ENCODE results near the gene CLSTN2.

CLSTN2 gene

GRCh38 chr3:140508550-140508949 is 573.6 kb downstream of the CLSTN2 start:
- DNase-seq (ENCODE audit: low read depth): no peak

DNA sequence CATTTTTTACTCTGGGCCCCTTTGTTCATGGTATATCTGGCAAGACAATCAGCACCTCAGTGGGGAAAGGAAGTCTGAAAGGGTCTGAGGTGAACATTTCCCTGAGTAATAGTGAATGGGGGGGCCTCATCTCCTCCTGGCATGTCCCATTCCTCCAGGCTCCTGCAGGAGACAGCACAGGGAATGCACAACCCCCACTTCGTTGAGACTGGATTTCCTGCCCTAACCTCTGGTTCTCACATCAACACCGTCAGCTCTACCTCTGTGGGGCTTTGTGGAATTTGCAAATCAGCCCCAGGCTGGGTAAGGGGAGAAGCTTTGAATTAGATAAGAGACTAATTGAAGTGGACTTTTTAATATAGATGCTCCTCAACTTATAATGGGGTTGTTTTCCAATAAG is 574.5 kb downstream of the CLSTN2 start:
- DNase-seq (ENCODE audit: low read depth): no peak

DNA sequence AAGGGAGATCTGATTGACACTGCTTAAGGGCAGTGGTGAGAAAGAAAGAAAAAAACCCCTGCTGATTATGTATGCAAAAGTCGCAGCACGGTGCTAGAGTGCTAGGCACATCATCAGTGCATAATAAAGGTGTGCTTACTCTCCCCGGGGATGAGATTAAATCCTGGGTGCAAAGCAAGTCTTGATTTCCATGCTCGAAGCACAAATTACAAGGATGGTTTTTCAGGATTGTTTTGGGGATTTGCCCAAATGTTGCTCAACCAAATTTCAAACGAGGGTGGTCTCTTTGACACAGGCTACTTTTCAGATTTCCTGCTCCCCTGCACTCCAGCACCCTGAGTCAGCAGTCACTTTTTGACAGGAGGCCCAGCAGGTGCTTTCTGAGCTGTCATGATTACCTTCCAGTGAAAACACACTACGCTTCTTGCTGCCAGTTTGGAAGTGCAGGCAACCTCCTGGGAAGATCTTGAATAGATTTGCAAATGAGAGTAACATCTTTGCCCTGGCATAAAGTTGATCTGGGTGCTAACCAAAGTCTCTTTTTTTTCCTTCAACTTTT is 575.4 kb downstream of the CLSTN2 start:
- no peak for DNase-seq (ENCODE audit: low read depth)

DNA sequence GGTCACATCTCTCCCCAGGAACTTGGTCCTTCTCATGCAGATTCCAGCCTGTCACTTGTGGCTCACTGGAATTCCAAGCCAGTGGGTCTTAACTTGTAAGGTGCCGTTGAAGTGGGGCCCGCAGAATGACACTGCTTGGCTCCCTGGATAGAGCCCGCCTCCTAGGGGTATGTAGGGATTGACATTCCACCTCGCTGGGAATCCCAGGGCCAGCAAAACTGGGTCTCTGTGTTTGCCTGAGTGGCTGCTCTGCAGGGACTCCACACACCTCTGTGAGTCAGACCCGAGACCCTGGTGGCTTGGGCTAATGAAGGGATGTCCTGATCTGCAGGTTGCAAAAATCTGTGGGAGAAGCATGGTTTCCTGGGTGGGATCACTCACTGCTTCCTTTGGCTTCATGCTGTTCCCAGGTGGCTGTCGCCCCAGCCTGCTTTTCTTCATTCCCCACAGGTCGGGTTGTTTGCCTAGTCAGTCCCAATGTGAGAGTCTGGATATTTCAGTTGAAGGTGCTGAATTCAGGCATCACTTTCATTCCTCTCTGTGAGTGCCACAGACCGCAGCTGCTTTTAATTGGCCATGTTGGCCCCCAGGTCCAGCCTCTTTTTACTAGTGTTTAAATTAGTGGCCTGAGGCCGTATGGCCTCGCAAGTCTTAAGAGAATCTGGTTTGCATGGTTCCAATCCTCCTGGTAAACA is 586.9 kb downstream of the CLSTN2 start:
- no peak for DNase-seq (ENCODE audit: low read depth)

- DNase-seq (ENCODE audit: low read depth): no peak
Measured at GRCh38 chr3:140522653-140523380, 587.8 kb downstream of the CLSTN2 start.

GRCh38 chr3:140523600-140523999 is 588.6 kb downstream of the CLSTN2 start:
- no peak for DNase-seq (ENCODE audit: low read depth)

GRCh38 chr3:140527156-140527555 is 592.2 kb downstream of the CLSTN2 start:
- DNase-seq (ENCODE audit: low read depth): no peak

GRCh38 chr3:140529096-140529495 is 594.1 kb downstream of the CLSTN2 start:
- DNase-seq (ENCODE audit: low read depth): no peak

DNA sequence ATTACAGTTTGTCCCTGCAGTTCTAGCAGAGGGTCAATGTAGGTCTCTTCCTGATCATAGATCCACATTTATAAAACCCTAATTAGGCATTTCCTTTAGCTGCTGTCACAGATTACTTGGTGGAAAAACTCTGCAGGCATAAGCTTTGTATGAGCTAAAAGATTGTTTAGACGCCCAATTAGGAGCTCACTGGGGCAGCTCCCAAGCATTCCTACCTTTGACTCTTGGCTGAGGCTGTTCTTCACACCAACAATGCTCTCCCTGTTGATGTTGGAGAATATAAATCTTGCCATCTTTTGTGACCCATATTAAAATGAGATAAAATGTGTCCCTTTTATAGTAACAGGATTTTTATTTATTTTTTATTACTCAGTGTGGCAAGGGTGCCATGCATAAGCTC is 594.6 kb downstream of the CLSTN2 start:
- no peak for DNase-seq (ENCODE audit: low read depth)

GRCh38 chr3:140530131-140530530 is 595.1 kb downstream of the CLSTN2 start:
- no peak for DNase-seq (ENCODE audit: low read depth)

DNA sequence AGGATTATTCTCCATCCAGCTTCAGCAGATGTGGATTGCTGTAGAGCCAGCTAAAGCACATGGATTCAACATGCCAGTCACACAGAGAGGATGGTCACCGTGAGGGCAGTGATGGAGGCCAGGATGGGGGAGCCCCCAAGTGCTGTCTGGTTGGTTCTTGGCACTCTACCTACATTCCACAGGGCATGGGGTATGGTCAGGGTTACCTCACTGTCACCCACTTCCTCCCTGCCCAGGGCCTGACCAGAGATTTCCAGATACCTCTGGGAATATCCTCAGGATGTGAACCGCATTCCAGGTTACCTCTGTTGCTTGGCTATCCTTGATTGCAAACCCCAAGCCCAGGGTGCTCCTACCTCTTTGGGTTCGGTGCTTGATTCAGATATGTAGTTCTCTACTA is 595.6 kb downstream of the CLSTN2 start:
- DNase-seq (ENCODE audit: low read depth): no peak

DNA sequence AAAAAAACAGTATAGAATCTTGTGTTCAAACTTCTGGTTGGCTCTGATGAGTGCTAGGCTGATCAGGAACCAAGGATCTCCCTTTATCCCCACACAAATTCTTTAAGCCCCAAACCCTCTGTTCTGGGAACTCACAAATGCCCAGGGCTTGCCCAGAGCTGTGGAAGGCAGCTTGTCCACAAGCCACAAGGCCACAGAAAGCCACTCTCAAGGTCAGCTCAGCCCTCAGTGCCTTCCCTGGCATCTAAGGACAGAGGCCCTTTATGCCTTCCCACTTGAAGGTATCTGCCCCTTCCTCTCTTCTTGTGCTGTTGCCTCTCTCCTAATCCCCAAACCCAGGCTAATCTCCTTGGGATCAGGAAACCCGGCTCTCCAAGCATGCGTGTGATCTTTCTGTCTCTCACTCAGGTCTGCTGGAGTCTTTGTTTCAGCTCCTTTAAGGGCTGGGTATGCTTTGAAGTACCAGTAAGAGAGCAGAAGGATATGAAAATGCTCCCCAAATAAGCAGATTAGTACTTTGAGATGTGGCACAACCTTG is 597.9 kb downstream of the CLSTN2 start:
- no peak for DNase-seq (ENCODE audit: low read depth)

DNA sequence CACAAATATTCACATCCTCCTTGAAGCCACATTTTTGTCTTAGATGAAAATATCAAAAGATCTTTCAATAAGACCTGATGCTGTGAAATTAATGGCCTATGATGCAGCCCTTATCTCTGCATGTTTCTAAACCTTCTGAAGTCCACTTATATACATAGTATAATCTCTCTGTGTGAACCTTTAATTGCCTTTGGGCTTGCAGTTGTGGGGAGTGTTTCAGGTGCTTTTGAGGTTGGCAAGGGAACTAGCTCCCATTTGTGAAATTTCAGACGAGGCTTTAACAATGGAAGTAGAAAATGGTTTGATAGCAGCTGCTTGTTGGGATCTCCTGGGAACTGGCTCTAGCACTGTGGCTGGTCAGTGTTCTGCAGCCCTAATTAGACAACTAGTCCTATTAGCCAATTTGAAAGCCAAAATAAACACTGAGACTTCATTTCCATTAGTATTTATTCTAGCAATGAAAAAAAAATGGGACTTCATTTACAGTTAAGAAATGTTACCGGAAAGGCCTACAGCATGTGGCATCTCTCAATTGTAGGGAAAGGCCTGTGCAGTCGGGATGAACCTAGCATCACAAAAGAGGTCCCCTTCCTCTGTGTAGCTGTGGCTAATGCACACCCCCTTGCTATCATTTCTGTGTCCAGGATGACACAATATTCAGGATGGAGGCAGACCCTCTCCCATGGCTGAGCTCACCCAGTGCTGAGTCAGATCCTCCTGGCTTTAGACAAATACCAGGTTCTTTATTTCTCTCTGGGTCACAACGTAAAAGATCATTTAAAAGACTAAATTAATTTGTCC is 602.1 kb downstream of the CLSTN2 start:
- no peak for DNase-seq (ENCODE audit: low read depth)

DNA sequence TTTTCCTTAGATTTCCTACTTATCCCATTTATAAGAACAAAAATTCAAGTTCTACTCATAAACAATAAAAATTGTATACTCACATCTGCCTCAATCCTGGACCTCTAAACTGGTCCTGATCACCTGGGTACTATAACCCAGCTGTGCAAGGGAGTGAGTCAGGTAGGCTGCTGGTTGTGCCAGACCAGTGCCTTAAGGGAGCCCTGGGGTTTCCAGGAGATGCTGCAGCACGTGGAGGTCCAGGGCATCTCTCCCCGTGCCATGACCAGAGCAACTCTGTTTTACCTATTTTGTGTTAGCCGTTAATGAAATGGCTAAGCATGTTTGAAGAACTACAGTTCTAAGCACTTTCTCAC is 602.7 kb downstream of the CLSTN2 start:
- no peak for DNase-seq (ENCODE audit: low read depth)

DNA sequence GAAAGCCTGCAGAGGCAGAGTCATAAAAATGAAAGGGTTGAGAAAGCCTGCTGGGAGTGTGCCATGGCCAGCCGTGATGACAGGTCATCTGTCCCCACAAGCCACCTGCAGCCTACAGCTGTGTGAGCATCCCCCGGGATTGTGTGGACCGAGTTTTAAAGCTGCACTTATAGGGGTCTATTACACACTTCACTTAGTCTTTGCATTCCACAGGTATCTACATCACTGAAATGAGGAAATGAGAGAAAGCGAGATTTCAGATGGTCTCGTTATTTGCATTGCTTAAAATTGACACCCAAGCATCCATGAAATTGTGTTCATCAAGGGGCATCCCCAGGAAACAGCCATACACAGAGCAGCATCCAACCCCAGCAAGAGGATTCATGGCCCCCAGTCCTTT is 605.3 kb downstream of the CLSTN2 start:
- no peak for DNase-seq (ENCODE audit: low read depth)

GRCh38 chr3:140541975-140542653 is 607.1 kb downstream of the CLSTN2 start:
- no peak for DNase-seq (ENCODE audit: low read depth)

- DNase-seq (ENCODE audit: low read depth): no peak
Measured at GRCh38 chr3:140545197-140545596, 610.2 kb downstream of the CLSTN2 start.

DNA sequence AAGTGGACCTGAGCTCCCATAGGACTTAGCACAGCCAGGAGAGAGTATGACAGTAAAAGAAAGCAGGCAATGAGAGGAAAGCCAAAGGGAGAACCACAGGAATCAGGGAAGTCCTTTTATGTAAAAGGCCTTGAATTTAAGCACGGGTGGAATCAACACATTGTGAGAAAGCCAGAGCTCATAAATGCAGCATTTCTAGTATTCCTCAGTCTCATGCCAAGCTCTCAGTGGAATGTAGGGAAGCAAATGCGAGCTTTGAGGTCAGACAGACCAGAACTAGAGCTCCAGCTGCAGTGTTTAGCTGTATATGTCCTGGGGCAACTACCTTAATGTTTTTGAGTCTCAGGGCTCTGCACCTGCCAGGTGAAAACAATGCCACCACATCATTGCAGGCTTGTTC is 610.8 kb downstream of the CLSTN2 start:
- no peak for DNase-seq (ENCODE audit: low read depth)

DNA sequence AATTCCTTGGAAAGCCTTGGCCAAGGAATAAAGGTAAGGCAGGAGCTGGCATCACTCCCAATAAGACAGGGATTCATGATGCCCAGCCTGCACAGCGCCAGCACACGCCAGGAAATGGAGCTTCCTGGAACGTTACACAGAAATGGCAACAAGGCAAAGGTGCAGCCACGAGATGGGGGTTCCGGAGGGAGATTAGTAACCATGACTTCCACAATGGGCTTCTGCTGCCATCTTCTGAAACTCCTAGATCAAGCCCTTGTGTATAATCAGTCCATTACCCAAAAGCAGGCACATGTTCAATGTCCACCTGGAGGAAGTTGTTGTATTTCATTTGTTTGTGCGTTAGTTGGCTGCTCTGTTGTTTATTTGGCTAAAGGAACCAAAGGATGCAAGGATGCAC is 611.7 kb downstream of the CLSTN2 start:
- no peak for DNase-seq (ENCODE audit: low read depth)

DNA sequence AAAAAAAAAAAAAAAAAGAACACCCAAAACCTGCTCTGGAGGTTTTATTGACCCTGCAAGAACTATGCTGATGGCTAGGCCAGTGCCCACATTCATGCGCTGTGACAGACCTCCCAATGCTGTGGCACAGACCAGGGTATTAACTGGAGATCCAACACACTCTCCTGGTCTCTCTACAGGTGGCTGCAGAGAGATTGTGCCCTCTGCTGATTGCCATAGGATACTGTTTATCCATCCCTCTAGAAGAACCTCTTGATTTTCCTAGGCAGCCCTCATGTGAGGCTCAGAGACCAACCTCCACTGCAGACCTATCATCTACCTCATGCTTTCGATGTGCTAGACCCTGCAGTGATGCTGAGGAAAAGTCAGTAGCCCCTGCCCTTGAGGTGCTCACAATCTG is 617.4 kb downstream of the CLSTN2 start:
- DNase-seq (ENCODE audit: low read depth): no peak

- no peak for DNase-seq (ENCODE audit: low read depth)
Measured at GRCh38 chr3:140552898-140553297, 617.9 kb downstream of the CLSTN2 start.

GRCh38 chr3:140553591-140553990 is 618.6 kb downstream of the CLSTN2 start:
- DNase-seq (ENCODE audit: low read depth): no peak
